ENCODE results near the gene ABCB10.

- TF ChIP-seq CTCF (IDR thresholded peaks at IDR 0.05) (no peak), POLR2AphosphoS5 (IDR thresholded peaks at IDR 0.05) (no peak), POLR2A (IDR thresholded peaks at IDR 0.05) (no peak)
Observed at GRCh38 chr1:229538945-229539344, 19.6 kb downstream of the ABCB10 start.
